ENCODE results near the gene C4orf51.

DNA sequence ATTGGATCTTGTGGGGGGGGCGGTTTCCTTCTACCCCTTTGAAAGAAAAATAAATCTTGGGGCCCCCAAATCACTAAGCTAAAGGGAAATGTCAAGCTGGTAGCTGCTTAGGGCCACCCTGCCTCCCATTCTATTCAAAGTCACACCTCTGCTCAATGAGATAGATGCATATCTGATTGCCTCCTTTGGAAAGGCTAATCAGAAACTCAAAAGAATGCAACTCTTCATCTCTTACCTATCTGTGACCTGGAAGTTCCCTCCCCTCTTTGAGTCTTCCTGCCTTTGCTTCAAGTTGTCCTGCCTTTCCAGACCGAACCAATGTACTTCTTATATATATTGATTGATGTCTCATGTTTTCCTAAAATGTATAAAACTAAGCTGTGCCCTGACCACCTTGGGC is 7.0 kb downstream of the C4orf51 start:
- no peak for TF ChIP-seq CTCF (IDR thresholded peaks at IDR 0.05)
- no peak for TF ChIP-seq POLR2A (IDR thresholded peaks at IDR 0.05)
- no peak for TF ChIP-seq POLR2AphosphoS5 (IDR thresholded peaks at IDR 0.05)
- TF ChIP-seq EP300 (IDR thresholded peaks at IDR 0.05): no peak
